ENCODE data around the gene DSCAML1. TPM values are rescaled to one million over a fixed set of nuclear protein-coding genes. Genes with fewer than 3 reads are reported as not detected.

DSCAML1 gene
- total RNA-seq, 1 experiment from 2014 or later: 0.15 TPM

DNA sequence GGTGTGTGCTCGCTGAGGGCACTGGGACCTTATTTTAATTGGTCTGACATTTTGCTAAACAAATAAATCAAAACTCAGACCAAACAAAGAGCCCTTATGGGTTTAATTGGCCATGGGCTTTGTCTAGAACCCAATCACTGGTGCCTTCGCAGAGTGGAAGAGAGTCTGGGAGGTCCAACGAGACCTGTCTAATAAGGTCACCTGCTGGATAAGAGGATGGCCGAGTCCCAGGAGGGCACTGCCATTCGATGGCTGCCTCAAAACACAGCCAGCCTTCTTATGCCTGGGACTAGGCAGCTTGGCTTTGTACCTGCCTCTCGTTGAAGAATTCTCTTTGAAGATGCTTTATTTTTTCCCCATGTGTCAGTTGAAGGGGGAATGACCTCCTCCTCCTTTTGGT, 298.2 kb downstream of the DSCAML1 start:
- H2BK15ac ChIP-seq (ENCODE audit: low read depth, low read length): no peak overlapping the region
- Mint-ChIP-seq H3K27me3 (ENCODE audit: low read depth) (peaks cover 10% of the 10 kb centered on the region), H3K27ac (no peak overlapping the region), H3K9me3 (no peaks in the 10 kb centered on the region; a peak in 1 of 5 replicates), H3K4me3 (no peak overlapping the region), H3K4me1 (peaks cover 19 to 30% of the 10 kb centered on the region in 2 experiments), H3K36me3 (ENCODE audit: insufficient read depth in 1 of 3, low read depth in 3 of 3) (no peaks in the 10 kb centered on the region; a peak in 1 of 7 replicates)
- H2BK12ac ChIP-seq (ENCODE audit: insufficient read length, low read depth, low read length): no peak overlapping the region
- H2BK5ac ChIP-seq (ENCODE audit: insufficient read length, low read length): no peak overlapping the region
- no peak overlapping the region for H3K18ac ChIP-seq (ENCODE audit: insufficient read length, low read depth, low read length)
- no peak overlapping the region for H2BK120ac ChIP-seq (ENCODE audit: low read depth, low read length, poor library complexity, severe bottlenecking)
- no peak overlapping the region for H3K27ac ChIP-seq (ENCODE audit: insufficient read length, low read depth, low read length)
- H2AK5ac ChIP-seq (ENCODE audit: insufficient read length, low read length): no peak overlapping the region
- no peak overlapping the region for H3K14ac ChIP-seq (ENCODE audit: insufficient read depth, low read length)
- H2BK20ac ChIP-seq (ENCODE audit: low read depth, low read length, poor library complexity, severe bottlenecking): no peak overlapping the region
- no peaks in the 10 kb centered on the region for H3K9me3 ChIP-seq (ENCODE audit: control insufficient read depth, low read depth, low read length)
- H3K23ac ChIP-seq (ENCODE audit: insufficient read length, low read depth, low read length): no peak overlapping the region
- H3T11ph ChIP-seq (ENCODE audit: low read length): no peak overlapping the region
- H3K56ac ChIP-seq (ENCODE audit: insufficient read length, low read depth, low read length): no peak overlapping the region
- no CpG with 5 or more reads among the region's 6 CpGs for WGBS (ENCODE audit: extremely low coverage, insufficient read length, low lambda C conversion rate)
- DNase-seq: no peak
- H3K79me2 ChIP-seq (ENCODE audit: insufficient read depth, low read length): no peaks in the 10 kb centered on the region
- TF ChIP-seq CTCF (conservative IDR thresholded peaks at IDR 0.05): no peak
- H2AFZ ChIP-seq (ENCODE audit: low read length): no peak overlapping the region
- peaks cover 5% of the 10 kb centered on the region; the same call in 1 of the 2 replicates for H3K4me1 ChIP-seq (ENCODE audit: insufficient read depth, low read length)
- H3K4ac ChIP-seq (ENCODE audit: low read depth, low read length): no peak overlapping the region
- H3K23me2 ChIP-seq (ENCODE audit: insufficient read length, low read depth, low read length, poor library complexity, severe bottlenecking): no peaks in the 10 kb centered on the region
- H3K4me2 ChIP-seq (ENCODE audit: insufficient read depth, insufficient read length, low read length): no peak overlapping the region
- no peak overlapping the region for H3K9ac ChIP-seq (ENCODE audit: extremely low read depth, insufficient read length, low read length)
- H4K20me1 ChIP-seq (ENCODE audit: control insufficient read depth, insufficient read depth, insufficient read length): no peaks in the 10 kb centered on the region
- no peak overlapping the region for H4K8ac ChIP-seq (replicated peaks; ENCODE audit: insufficient read length, low read depth, low read length)
- H4K5ac ChIP-seq (ENCODE audit: insufficient read length, low read depth, low read length): no peak overlapping the region
- H4K91ac ChIP-seq (ENCODE audit: insufficient read length, low read depth, low read length): no peak overlapping the region
- no peaks in the 10 kb centered on the region for H3K27me3 ChIP-seq (ENCODE audit: insufficient read depth, low read length)
- no peaks in the 10 kb centered on the region for H3K79me1 ChIP-seq (ENCODE audit: insufficient read depth, low read depth, low read length, poor library complexity, severe bottlenecking)

All from H9 (cell line).